Stimulated activated CD8-positive, alpha-beta memory T cell treated with anti-CD3 and anti-CD28 coated beads, Interleukin-4, amount 100 ng/mL, for 48 hours (primary cell): Measurements from ENCODE around the gene C1RL.
"Not testable (repeated sequence)": the region's sequence is repeated elsewhere in the genome, so short reads cannot be mapped to it uniquely, and the experiment has no call there.

Experiments used
- DNase-seq: peaks from one replicate; pipeline ENCODE4 v3.0.0-alpha.2; 2020

Gene C1RL

DNA sequence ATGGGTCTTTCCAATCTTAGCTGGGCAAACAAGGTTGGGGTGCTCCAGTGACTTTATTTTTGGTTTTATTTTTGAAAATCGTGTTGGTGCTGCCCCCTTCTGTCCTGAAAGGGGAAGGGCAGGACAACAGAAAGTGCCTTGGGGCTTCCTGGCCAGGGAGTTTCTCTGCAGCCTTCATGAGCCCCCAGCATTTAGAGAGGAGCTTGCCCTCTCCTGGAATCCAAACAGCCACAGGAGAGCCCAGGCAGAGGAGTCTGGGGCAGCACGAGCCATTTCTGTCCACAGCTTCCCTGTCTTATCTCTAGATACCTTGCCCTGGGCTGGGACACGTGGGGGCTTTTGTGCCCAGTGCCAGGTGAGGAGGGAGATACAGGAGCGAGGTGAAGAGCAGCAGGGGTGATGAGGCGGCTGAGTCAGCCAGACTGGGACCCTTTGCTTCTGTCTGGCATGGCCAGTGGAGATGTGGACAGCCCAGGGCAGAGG is 4.4 kb upstream of the C1RL start:
- peak; percentile 50 for DNase-seq

DNA sequence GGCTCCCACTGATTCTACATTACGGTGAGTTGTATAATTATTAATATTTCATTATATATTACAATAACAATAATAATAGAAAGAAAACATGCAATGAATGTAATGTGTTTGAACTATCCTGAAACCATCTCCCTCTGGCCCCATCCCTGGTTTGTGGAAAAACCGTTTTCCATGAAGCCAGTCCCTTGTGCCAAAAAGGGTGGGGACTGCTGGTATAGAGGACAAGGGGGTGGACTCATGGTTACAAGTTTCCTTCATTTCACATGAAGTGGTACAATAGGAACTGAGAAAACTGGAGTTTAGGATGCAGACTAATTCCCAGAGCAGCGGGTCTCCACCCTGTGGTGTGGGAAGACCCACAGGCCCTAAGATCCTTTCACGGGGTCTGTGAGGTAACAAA is 3.0 kb upstream of the C1RL start:
- DNase-seq = no peak

DNA sequence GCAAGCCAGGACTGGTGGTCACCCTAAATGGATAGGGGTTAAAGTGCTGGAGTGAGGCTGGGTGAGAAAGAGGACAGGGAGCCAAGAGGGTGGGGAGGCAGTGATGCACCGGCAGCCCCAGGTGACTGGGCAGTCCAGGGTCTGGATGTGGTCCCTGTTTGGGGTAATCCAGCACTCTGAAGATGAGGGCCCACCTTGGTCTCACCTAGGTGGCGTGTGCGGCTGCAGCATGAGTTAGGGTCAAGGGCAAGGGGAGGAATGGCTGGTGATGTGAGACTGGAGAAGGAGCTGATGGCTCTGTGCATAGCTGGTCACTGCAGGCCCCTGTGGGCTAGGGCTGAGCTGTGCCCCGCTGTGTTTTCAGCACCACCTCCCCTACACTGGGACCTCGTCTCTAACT is 1.6 kb upstream of the C1RL start:
- no peak for DNase-seq

DNA sequence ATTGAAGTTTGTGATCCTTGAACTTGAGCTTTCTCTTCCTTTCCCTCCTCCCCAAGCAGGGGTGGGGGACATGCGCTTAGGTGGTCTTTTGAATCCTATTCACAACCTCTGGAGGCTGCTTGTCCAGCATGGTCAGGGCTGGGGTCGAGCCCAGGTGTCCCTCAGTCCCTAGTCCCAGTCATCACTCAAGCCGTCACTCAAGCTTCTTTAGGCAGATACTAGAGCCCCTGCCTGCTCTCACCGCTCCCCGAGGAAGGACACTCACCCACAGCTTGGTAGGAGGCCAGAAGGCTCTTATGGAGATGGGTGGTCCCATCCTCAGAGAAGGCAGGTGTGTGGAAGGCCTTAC is 532 bp upstream of the C1RL start:
- no peak for DNase-seq

DNA sequence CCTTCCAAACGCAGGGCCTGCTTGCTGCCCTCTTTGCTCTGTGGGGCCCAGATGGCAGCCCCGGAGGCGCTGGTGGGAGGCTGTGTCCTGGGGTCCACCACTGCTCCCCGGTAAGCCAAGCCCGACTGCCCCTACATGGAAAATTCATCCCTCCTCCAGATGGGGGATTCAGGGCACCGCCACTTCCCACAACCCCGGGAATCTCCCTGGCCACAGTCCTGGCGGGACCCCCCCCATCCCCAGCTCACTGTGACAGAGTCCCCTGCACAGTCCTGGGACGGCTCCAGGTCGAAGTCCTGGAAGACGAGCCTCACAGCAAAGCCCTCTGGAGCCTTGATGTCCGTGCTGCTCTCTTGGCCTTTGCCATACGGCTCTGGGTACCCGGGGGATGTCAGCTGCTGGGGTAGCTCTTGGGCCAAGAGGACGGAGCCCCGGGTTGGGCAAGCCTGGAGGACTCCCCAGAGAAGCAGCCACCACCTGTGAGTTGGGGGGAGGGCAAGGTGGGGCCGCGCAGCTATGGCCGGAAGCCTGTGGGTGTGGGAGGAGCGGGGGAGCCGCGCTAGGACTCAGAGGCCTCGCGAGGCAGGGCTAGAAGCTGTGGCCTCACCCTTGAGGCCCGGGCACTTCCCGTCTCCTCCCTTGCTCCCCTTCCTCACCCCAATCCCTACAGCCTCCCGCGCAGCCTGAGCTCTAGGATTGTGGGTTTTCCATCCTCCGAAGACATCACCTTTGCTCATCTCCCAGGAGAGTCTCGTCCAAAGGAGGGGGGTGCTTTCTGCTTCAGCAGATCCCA is 815 bp downstream of the C1RL start:
- DNase-seq = peak; percentile 84

DNA sequence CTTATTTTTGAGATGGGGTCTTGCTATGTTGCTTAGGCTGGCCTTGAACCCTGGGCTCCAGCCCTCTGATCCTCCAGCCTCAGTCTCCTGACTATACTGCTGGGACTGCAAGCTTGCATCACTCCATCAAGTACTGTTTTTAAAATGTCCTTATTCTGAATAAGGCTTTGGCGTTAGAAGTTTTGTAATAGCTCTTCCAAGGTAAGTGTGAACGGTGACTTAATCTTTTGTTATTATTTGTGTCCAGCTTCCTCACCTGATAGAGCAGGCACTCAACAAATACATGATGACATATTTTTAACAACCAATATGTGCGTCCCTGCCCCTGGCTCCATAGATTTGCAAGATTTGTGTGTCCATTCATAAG is 1.4 kb downstream of the C1RL start:
- DNase-seq = no peak

DNA sequence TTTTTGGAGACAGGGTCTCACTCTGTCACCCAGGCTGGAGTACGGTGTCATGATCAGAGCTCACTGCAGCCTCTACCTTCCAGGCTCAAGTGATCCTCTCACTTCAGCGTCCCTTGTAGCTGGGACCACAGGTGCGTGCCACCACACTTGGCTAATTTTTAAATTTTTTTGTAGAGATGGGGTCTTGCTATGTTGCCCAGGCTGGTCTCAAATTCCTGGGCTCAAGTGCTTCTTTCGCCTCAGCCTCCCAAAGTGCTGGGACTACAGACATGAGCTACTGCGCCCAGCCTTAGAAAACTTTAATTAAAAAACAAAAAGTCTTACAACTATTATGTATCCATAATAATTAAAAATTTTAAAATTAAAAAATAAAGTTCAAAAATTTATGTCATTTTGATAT is 1.8 kb downstream of the C1RL start:
- DNase-seq = not testable (repeated sequence)

DNA sequence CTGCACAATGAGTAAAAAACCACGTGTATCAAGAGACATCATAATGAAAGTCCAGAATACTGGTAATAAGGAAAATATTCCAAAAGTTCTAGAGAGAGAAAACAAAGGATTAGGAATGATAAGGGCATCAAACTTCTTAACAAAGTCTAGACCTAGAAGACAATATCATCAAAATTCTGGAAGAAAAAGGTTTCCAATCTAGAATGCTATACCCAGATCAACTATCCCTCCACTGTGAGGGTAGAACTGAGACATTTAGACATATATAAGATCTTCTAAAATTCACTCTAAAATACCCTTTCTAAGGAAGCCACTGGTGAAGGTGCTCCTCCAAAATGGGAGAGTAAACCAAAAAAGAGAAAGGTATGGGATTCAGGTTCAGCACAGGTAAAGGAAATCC is 2.9 kb downstream of the C1RL start:
- no peak for DNase-seq

DNA sequence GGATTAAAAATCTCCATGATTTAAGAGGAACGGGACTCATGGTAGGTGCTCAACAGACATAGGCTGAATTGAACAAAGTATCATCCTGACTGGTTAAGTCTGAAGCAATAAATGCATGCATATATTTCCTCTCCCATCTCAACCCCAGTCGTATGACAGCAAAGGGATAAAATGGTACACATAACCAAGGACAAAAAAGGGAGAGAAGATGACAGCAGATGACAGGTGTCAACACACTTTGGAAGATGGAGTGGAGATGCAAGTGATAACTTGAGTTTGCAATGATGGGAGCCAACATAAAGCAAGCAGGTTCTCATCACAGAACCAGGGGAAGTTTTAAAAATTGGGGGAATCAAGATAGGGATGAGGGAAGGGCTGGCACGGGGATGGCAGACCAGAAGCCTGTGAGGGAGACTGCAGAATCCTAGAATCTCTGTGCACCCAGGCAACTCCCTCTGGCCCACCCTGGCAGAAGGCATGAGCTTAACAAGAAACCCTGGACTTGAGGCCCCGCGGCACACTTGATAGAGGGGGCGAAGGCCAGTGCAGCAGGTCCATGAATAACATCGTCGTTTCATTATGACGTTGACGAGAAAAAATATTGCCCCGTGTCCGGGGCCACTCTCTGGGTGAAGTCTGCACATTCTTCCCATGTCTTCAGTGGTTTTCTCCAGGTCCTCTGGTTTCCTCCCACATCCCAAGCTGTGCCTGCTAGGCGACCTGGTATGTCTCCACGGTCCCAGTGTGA is 5.0 kb downstream of the C1RL start:
- DNase-seq = no peak

DNA sequence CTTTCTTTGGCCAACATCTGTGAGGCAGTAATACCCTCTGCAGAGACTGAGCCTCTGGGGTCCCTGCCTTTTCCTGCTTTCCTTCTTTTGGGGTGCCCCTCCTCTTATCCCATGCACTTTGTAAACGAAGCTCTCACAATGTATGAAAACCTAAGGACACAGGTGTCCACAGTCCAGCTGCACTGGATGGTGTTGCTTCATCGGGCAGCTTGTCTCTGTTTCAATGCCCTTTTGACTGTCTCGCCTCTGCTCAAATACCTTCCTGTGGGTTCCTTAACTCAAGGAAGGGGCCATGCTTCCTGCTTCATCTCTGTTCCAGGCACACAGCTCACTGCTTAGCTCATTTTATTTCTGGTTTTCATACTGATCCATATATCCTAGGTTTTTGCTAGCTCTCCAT is 6.4 kb downstream of the C1RL start:
- DNase-seq = no peak

DNA sequence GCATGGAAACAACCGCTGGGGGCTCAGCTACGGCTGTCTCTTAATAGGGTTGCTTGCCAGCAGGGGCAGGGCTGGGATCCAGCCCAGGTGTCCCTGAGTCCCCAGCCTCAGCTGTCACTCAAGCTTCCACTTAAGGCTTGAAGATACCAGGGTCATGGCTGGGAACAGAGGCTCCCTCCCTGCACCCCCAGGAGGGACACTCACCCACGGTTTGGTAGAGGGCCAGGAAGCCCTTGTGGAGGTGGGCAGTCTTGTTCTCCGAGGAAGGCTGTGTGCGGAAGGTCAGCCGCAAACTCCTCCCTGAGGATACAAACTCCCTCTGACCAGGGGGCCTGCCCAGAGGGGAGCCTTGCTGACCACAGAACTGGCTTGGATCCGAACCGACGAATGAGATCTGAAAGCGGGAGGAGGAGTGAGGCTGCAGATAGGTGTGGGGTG is 7.3 kb downstream of the C1RL start:
- DNase-seq = no peak

DNA sequence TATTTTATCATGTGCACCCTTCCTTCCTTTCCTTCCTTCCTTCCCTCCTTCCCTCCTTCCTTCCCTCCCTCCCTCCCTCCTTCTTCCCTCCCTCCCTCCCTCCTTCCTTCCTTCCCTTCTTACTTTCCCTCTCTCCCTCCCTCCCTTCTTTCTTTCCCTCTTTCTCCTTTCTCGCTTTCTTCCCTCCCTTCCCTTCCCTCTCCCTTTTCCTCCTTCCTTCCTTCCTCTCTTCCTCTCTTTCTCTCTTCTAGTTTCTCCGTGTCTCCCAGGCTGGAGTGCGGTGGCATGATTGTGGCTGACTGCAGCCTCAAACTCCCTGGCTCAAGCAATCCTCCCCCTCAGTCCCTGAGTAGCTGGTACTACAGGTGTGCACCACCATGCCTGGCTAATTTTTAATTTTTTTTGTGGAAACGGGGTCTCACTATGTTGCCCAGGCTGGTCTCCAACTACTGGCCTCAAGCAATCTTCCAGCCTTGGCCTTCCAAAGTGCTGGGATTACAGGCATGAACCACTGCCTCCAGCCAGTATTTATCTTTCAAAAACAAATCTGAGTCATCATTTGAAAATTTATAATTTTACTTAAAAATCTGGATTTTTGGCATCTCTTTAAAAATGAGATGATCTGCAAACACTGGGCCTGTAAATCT is 7.8 kb downstream of the C1RL start:
- no peak for DNase-seq

DNA sequence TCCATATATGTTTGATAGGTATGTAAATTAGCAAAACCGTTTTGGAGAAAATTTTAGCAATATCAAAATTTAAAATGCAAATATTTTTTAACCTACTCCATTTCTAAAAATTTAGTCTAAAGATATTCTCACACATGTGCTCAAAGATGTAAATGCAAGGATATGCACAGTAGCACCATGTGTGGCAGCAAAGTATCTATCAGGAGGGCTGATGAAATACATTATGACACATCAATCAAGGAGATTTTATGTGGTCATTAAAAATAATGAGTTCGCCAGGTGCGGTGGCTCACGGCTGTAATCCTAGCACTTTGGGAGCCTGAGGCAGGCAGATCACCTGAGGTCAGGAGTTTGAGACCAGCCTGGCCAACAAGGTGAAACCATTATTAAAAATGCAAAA is 8.8 kb downstream of the C1RL start:
- DNase-seq = no peak

DNA sequence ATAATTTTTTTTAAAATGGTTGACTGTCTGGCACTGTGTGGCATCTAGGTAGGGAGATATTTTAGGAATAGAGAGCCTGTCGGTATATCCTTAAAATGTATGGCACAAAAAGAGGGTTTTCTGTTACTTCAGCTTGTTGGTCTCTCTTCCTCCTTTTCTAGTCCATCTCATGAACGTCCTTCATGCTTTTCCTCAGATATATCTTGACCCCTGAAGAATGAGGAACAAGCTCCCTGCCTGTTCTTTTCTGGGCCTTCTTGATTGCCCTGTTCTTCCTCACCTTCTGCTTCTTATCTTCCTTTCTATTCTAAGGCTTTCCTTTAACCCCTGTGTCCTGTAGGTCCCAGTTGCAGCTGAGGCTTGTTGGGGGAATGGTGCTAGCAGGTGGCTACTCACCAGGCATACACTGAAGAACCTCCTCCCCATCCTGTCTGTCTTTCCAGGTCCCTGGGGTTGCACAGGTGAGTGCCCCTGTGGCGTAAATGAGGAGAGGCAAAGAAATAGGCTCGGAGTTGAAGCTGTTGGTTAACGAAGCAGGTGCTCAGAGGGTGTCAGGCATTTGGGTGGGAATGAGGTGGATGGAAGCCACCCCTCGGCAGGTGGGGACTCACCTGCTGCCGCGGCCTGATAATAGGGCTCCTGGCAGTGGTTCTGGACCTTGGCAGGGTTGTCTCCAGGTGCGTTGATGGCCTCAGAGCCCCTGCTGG is 9.6 kb downstream of the C1RL start:
- DNase-seq = no peak

DNA sequence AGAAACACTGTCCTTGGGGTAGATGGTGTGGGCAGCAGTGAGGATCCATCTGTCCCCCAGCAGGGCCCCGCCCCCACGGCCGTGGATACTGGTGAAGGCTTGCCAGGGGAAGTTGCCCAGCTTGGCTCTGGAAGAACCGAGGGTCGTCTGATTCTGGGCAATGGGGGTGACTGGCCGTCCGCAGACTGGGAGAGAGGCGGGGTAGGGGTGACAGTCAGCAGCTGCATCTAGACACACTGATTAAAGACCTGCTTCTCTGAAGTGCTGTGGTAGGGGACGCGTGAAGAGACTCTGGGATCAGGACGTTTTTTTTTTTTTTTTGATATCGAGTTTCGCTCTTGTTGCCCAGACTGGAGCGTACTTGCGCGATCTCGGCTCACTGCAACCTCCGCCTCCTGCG is 12.0 kb downstream of the C1RL start:
- no peak for DNase-seq

DNA sequence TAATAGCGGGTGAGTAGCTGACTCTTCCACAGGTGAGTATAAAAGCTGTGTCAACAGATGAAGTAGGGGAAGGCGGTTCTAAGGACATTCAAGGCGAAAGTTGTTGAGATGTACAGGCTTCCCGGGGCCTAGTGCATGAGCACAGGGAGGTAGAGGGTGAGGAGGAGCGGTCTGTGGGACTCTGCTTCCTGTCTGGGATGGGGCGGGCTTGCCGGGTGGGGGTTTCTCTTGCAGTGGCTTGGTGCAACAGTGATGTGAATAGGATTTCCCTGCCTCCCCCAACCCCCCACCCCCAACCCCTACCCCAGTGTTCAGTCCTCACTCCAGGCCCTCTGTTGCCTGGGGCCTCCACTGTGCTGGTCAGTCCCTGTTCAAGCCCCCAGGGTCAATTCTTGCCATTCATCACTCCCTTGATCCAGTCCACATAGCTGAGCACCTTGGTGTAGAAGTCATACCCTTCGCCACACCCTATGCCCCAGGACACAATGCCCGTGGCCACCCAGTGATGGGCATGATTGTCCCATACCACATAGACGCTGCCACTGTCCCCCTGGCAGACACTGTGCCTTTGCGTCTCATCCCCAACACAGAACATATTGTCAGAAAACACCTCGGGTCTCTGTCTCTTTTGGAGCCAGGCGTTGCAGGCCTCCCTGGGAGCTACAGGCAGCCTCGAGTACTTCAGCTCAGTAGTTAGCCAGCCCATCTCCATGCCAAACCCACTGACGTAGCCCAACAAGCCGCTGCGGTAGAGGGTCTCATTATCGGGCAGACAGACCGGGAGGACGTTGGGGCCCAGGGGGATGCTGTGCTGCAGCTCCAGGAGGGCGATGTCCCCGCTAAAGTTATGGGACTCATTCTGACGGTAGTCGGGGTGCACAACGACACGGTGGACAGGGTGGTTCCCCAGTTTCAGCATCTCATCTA is 12.7 kb downstream of the C1RL start:
- no peak for DNase-seq

DNA sequence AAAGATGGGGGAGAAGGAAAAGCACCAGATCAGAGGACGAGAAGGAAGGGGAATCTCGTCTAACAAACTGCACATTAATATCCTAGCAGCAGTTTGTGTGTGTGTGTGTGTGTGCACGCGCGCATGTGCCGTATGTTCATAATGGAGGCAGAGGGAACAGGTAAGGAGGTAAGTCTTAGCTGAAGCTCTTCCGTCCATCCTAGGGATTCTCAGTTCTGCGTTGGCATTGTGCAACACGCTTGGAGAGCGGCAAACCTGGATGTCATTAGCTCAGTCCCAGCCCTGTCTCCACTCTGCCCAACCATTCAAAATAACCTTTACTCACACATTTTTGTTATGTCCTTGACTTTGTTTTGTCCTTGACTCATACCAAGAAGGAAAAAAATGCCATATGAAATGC is 15.1 kb downstream of the C1RL start:
- no peak for DNase-seq

DNA sequence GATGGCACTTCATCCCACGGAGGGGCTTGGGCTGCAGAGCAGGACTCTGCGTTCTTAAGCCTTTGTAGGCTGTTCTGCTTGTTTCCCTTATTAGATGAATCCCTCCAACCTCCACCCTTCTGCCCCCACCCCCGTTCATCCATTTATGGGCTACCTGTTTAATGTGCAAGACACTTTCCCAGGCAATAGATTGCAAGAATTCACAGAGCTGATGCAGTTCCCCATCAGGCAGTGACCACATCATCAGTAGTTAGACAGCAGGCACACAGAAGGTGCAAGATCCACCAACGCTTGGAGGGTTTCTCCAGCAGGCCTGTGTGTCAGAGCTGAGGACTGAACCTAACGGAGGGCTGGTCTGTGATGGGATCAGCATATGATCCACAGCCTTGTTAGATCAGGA is 15.5 kb downstream of the C1RL start:
- no peak for DNase-seq

DNA sequence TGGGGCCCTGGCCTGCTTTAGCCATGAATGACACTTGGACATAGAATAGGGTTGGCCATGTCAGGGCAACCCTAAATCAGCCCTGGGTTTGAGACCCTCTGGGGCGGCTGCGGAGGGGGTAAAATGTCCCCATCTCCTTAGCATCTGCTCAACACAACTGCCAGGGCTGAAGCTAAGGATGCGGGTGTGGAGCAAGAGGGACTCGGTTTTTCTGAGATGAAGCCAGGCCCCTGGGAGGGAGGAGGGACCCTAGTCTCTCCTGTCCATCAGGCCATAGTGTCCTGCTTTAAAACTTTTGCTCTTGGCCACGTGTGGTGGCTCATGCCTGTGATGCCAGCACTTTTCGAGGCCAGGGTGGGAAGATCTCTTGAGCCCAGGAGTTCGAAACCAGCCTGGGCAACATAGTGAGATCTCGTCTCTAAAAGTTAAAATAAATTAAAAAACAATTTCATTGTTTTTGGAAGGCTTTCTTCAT is 16.0 kb downstream of the C1RL start:
- DNase-seq = no peak

DNA sequence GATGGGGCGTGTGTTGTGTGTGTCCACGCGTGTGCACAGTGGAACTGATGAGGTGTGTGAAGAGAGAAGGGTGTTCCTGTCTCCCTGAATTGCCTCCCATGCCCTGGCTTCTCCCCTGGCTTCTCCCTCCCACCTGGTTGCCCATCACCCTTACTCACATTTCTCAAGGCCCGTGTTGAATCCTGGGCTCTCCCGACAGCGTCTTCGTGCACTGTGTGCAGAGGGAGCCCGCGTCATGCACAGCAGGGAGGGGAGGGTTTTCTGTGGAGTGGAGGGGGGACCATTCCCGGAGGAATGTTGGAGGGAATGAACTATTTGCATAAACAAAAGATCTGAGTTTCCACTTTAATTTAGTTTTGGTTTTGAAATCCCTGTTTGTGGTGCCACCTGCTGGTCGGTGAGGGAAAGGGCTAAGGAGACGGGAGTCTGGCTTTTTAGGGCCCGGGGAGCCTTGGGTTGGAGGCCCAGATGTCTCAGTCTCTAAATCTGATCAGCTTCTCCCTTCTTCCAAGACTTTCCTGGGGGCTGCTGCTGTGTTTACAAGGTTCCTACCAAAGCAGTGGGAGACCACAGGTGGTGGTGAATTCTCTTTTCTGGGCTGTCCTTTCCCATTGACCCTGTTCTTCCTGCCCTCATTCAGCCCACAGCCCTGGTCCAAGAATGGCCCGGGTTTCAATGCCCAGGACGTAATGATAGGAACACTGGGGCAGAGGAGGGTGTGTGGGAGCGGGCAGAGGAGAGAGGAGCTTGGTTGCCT is 16.6 kb downstream of the C1RL start, which contains the start of gene C1R:
Gene C1R, minus strand, starts transcription at position 217 of the 757 bp plus-strand sequence. Its CDS starts 57 bp downstream, at position 160.
- peak; percentile 82 for DNase-seq

DNA sequence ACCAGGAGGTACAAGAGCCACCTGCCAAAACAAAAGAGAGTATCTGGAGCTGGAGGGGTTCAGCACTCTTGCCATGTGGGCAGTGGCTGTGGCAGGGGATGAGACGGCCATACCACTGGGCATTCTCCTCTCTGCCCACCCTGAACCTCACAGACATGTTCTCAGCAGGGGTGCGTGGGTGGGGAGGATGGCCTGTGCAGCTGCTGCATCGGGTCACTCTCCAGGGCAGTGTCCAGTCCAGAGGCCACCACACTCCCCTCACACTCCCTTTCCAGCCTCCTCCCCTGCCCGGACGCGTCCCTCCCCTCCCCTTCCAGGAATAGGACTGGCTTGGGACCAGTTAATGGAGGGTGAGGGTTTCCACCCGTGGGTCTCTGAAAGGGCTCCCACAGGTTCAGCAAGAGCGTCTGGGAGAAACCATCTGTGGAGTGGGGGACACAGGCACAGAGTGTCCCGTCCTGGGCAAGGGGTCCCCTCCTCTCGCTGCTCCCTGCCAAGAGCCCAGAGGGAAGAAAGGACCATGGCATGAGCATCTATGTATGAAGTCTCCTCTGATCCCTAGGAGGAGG is 17.3 kb downstream of the C1RL start:
- DNase-seq = no peak
